NCI-H146 treated with DMSO at 0.1 percent for 48 hours (cell line): Measurements from ENCODE around the gene MROH2A.

Source experiments
- DNase-seq: peaks from one replicate; lab custom pipeline; 2025; ENCODE audit not compliant: unreplicated experiment; lab: John Stamatoyannopoulos, UW

Gene MROH2A

GRCh38 chr2:233833345-233833744 lies 55.2 kb downstream of the MROH2A start:
- DNase-seq, result no peak

- no peak for DNase-seq
Observed at GRCh38 chr2:233835230-233836186, 57.4 kb downstream of the MROH2A start.

- no peak for DNase-seq
Observed at GRCh38 chr2:233836359-233836758, 58.2 kb downstream of the MROH2A start.

- DNase-seq, result no peak
Observed at GRCh38 chr2:233837694-233838229, 59.6 kb downstream of the MROH2A start.

- no peak for DNase-seq
Observed at GRCh38 chr2:233838251-233838650, 60.1 kb downstream of the MROH2A start.

- DNase-seq, result no peak
Observed at GRCh38 chr2:233838726-233839446, 60.8 kb downstream of the MROH2A start.

- DNase-seq, result no peak
Observed at GRCh38 chr2:233839447-233839820, 61.3 kb downstream of the MROH2A start.

- no peak for DNase-seq
Observed at GRCh38 chr2:233840520-233840919, 62.4 kb downstream of the MROH2A start.

- DNase-seq, result no peak
Observed at GRCh38 chr2:233841183-233841582, 63.1 kb downstream of the MROH2A start.

- DNase-seq, result no peak
Observed at GRCh38 chr2:233844064-233844807, 66.1 kb downstream of the MROH2A start.

- no peak for DNase-seq
Observed at GRCh38 chr2:233844836-233845235, 66.7 kb downstream of the MROH2A start.

- no peak for DNase-seq
Observed at GRCh38 chr2:233845301-233846060, 67.4 kb downstream of the MROH2A start.

GRCh38 chr2:233846387-233847247 lies 68.5 kb downstream of the MROH2A start:
- DNase-seq, result no peak

- no peak for DNase-seq
Observed at GRCh38 chr2:233847248-233847898, 69.2 kb downstream of the MROH2A start.

GRCh38 chr2:233848276-233848675 lies 70.1 kb downstream of the MROH2A start:
- no peak for DNase-seq

- DNase-seq, result no peak
Observed at GRCh38 chr2:233849607-233850271, 71.6 kb downstream of the MROH2A start.

GRCh38 chr2:233850745-233851144 lies 72.6 kb downstream of the MROH2A start:
- DNase-seq, result no peak

- DNase-seq, result no peak
Observed at GRCh38 chr2:233851169-233851568, 73.0 kb downstream of the MROH2A start.
